Mesothelial cell of epicardium (in vitro differentiated cells): ENCODE measurements around the gene SLC22A15. TPM values are rescaled to one million over a fixed set of nuclear protein-coding genes. Genes with fewer than 3 reads are reported as not detected.

ENCODE experiments used
- DNase-seq, 2 experiments: peaks; one replicate each; pipeline ENCODE4 v3.0.0; 2021; ENCODE audit warnings: low spot score in 2 of 2; ENCODE audit not compliant: unreplicated experiment in 2 of 2
- H3K27ac Mint-ChIP-seq: 2 replicates; pipeline ENCODE4 v1.8.0; 2021; ENCODE audit warnings: mixed read lengths
- H3K27me3 Mint-ChIP-seq: 2 replicates; pipeline ENCODE4 v1.8.0; 2021; ENCODE audit warnings: low read depth, mixed read lengths
- H3K36me3 Mint-ChIP-seq: 2 replicates; pipeline ENCODE4 v1.8.0; 2021; ENCODE audit warnings: mixed read lengths
- H3K4me1 Mint-ChIP-seq: 2 replicates; pipeline ENCODE4 v1.8.0; 2021; ENCODE audit warnings: mixed read lengths
- H3K4me3 Mint-ChIP-seq: 2 replicates; pipeline ENCODE4 v1.8.0; 2021; ENCODE audit warnings: mild to moderate bottlenecking, moderate library complexity, mixed read lengths
- H3K9me3 Mint-ChIP-seq: 2 replicates; pipeline ENCODE4 v1.8.0; 2021; ENCODE audit warnings: mixed read lengths
- CTCF ChIP-seq: fragments of 200-600 bp; sonication (generic); IDR thresholded peaks from one replicate; pipeline ENCODE4 v1.5.0; 2021; ENCODE audit warnings: antibody characterized with exemption; ENCODE audit not compliant: unreplicated experiment
- total RNA-seq: library from RNA; stranded (reverse); gene quantifications from 3 replicates; pipeline ENCODE4 v1.2.1, GENCODE V29; 2021

The SLC22A15 gene
- total RNA-seq, 1 donor from 2014 or later = 10.1 TPM

- TF ChIP-seq CTCF = no peak
- Mint-ChIP-seq H3K36me3 (peaks cover 29% of the 10 kb centered on the region), H3K27ac (no peak overlapping the region), H3K27me3 (no peaks in the 10 kb centered on the region), H3K9me3 (peaks cover 4% of the 10 kb centered on the region), H3K4me3 (no peak overlapping the region), H3K4me1 (peaks cover 4% of the 10 kb centered on the region)
- no peak for DNase-seq
Observed at GRCh38 chr1:116024626-116025025, 48.3 kb downstream of the SLC22A15 start.

- DNase-seq = no peak
- Mint-ChIP-seq H3K4me1 (no peaks in the 10 kb centered on the region), H3K27me3 (no peaks in the 10 kb centered on the region), H3K4me3 (no peak overlapping the region), H3K27ac (no peak overlapping the region), H3K36me3 (peaks cover 28% of the 10 kb centered on the region), H3K9me3 (peaks cover 4% of the 10 kb centered on the region)
- TF ChIP-seq CTCF = no peak
Observed at GRCh38 chr1:116026631-116027030, 50.3 kb downstream of the SLC22A15 start.

- Mint-ChIP-seq H3K27me3 (no peaks in the 10 kb centered on the region), H3K4me3 (no peak overlapping the region), H3K36me3 (peaks cover 25% of the 10 kb centered on the region), H3K27ac (no peak overlapping the region), H3K4me1 (peaks cover 3% of the 10 kb centered on the region), H3K9me3 (no peaks in the 10 kb centered on the region)
- no peak for TF ChIP-seq CTCF
- no peak for DNase-seq
Observed at GRCh38 chr1:116031302-116031835, 55.1 kb downstream of the SLC22A15 start.

- Mint-ChIP-seq H3K9me3 (no peaks in the 10 kb centered on the region), H3K4me3 (no peak overlapping the region), H3K27me3 (no peaks in the 10 kb centered on the region), H3K27ac (peak overlapping the region; percentile 2), H3K36me3 (peaks cover 19% of the 10 kb centered on the region), H3K4me1 (peaks cover 7% of the 10 kb centered on the region)
- no peak for DNase-seq
- TF ChIP-seq CTCF = no peak
Observed at GRCh38 chr1:116033322-116033721, 57.0 kb downstream of the SLC22A15 start.

- H3K27me3 Mint-ChIP-seq = no peaks in the 10 kb centered on the region
- no peak for DNase-seq
- TF ChIP-seq CTCF = no peak
- peaks cover 7% of the 10 kb centered on the region for H3K4me1 Mint-ChIP-seq
- peaks cover 13% of the 10 kb centered on the region for H3K36me3 Mint-ChIP-seq
- H3K27ac Mint-ChIP-seq = no peak overlapping the region
- no peaks in the 10 kb centered on the region for H3K9me3 Mint-ChIP-seq
- no peak overlapping the region for H3K4me3 Mint-ChIP-seq
Observed at GRCh38 chr1:116036255-116036654, 59.9 kb downstream of the SLC22A15 start.

- Mint-ChIP-seq H3K4me1 (peaks cover 7% of the 10 kb centered on the region), H3K9me3 (peaks cover 15% of the 10 kb centered on the region), H3K27ac (no peak overlapping the region), H3K27me3 (no peaks in the 10 kb centered on the region), H3K36me3 (peaks cover 25% of the 10 kb centered on the region), H3K4me3 (no peak overlapping the region)
- no peak for TF ChIP-seq CTCF
- DNase-seq = no peak
Observed at GRCh38 chr1:116038679-116039078, 62.4 kb downstream of the SLC22A15 start.
